GM21619 (cell line): Measurements from ENCODE around the gene COL6A2.
"Not testable (repeated sequence)": the region's sequence is repeated elsewhere in the genome, so short reads cannot be mapped to it uniquely, and the experiment has no call there.

Source experiments
- ATAC-seq: cut with Tn5 transposase; IDR thresholded peaks from one replicate; pipeline ENCODE4 v1.9.1; 2021; ENCODE audit not compliant: unreplicated experiment

The COL6A2 gene

GRCh38 chr21:46078978-46079351 is 18.9 kb upstream of the COL6A2 start:
- no peak for ATAC-seq

- ATAC-seq = no peak
Measured at GRCh38 chr21:46079352-46080170, 18.4 kb upstream of the COL6A2 start.

GRCh38 chr21:46080171-46081021 is 17.5 kb upstream of the COL6A2 start:
- no peak for ATAC-seq

- ATAC-seq = no peak
Measured at GRCh38 chr21:46081022-46081861, 16.7 kb upstream of the COL6A2 start.

GRCh38 chr21:46081862-46082712 is 15.8 kb upstream of the COL6A2 start:
- no peak for ATAC-seq

- no peak for ATAC-seq
Measured at GRCh38 chr21:46082713-46082962, 15.3 kb upstream of the COL6A2 start.

- ATAC-seq = no peak
Measured at GRCh38 chr21:46082963-46083790, 14.7 kb upstream of the COL6A2 start.

GRCh38 chr21:46083791-46084561 is 13.9 kb upstream of the COL6A2 start:
- no peak for ATAC-seq

- ATAC-seq = no peak
Measured at GRCh38 chr21:46084709-46085108, 13.2 kb upstream of the COL6A2 start.

- ATAC-seq = not testable (repeated sequence)
Measured at GRCh38 chr21:46085259-46085658, 12.7 kb upstream of the COL6A2 start.

GRCh38 chr21:46087641-46088040 is 10.3 kb upstream of the COL6A2 start:
- no peak for ATAC-seq

GRCh38 chr21:46088189-46088588 is 9.7 kb upstream of the COL6A2 start:
- no peak for ATAC-seq

- ATAC-seq = no peak
Measured at GRCh38 chr21:46089285-46089684, 8.6 kb upstream of the COL6A2 start.

- no peak for ATAC-seq
Measured at GRCh38 chr21:46091118-46091517, 6.8 kb upstream of the COL6A2 start.

GRCh38 chr21:46091631-46092025 is 6.3 kb upstream of the COL6A2 start:
- ATAC-seq = no peak

GRCh38 chr21:46092026-46092764 is 5.7 kb upstream of the COL6A2 start:
- no peak for ATAC-seq

GRCh38 chr21:46092811-46093667 is 4.9 kb upstream of the COL6A2 start:
- no peak for ATAC-seq
